ENCODE measurements around the gene PPFIA1. TPM values are rescaled to one million over a fixed set of nuclear protein-coding genes. Genes with fewer than 3 reads are reported as not detected.

The PPFIA1 gene
- total RNA-seq, 1 experiment from 2014 or later, result 63.4 TPM

DNA sequence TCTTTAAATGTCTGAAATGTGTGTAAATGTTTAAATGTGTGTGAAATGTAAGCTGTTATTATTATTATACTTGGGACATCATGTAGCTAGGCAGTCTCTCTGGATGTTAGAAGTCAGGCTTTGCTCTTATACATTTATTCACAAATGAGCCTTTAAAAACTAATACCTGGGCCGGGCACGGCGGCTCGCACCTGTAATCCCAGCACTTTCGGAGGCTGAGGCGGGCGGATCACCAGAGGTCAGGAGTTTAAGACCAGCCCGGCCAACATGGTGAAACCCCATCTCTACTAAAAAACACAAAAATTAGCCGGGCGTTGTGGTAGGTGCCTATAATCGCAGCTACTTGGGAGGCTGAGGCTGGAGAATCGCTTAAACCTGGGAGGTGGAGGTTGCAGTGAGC lies 106.1 kb downstream of the PPFIA1 start:
- Histone ChIP-seq H2AFZ (ENCODE audit: low read length) (no peak overlapping the region), H3K14ac (ENCODE audit: insufficient read depth, low read length) (no peak overlapping the region), H3K56ac (ENCODE audit: insufficient read length, low read depth, low read length) (no peak overlapping the region), H2BK15ac (ENCODE audit: low read depth, low read length) (no peak overlapping the region), H2BK12ac (ENCODE audit: insufficient read length, low read depth, low read length) (no peak overlapping the region), H4K5ac (ENCODE audit: insufficient read length, low read depth, low read length) (no peak overlapping the region), H3K4me1 (ENCODE audit: insufficient read depth, low read length) (no peaks in the 10 kb centered on the region), H2BK5ac (ENCODE audit: insufficient read length, low read length) (no peak overlapping the region), H3K4ac (ENCODE audit: low read depth, low read length) (no peak overlapping the region), H3K79me1 (ENCODE audit: insufficient read depth, low read depth, low read length, poor library complexity, severe bottlenecking) (no peaks in the 10 kb centered on the region), H4K8ac (replicated peaks; ENCODE audit: insufficient read length, low read depth, low read length) (no peak overlapping the region), H3T11ph (ENCODE audit: low read length) (no peak overlapping the region), H3K23ac (ENCODE audit: insufficient read length, low read depth, low read length) (no peak overlapping the region), H3K4me2 (ENCODE audit: insufficient read depth, insufficient read length, low read length) (no peak overlapping the region), H3K27ac (ENCODE audit: insufficient read length, low read depth, low read length) (no peak overlapping the region), H2BK20ac (ENCODE audit: low read depth, low read length, poor library complexity, severe bottlenecking) (no peak overlapping the region), H3K23me2 (ENCODE audit: insufficient read length, low read depth, low read length, poor library complexity, severe bottlenecking) (no peaks in the 10 kb centered on the region), H3K18ac (ENCODE audit: insufficient read length, low read depth, low read length) (no peak overlapping the region), H3K9me3 (ENCODE audit: control insufficient read depth, low read depth, low read length) (no peaks in the 10 kb centered on the region), H2BK120ac (ENCODE audit: low read depth, low read length, poor library complexity, severe bottlenecking) (no peak overlapping the region), H3K79me2 (ENCODE audit: insufficient read depth, low read length) (no peaks in the 10 kb centered on the region), H4K91ac (ENCODE audit: insufficient read length, low read depth, low read length) (no peak overlapping the region), H2AK5ac (ENCODE audit: insufficient read length, low read length) (no peak overlapping the region), H3K9ac (ENCODE audit: extremely low read depth, insufficient read length, low read length) (no peak overlapping the region), H3K27me3 (ENCODE audit: insufficient read depth, low read length) (no peaks in the 10 kb centered on the region), H4K20me1 (ENCODE audit: control insufficient read depth, insufficient read depth, insufficient read length) (no peaks in the 10 kb centered on the region)
- DNase-seq, result no peak
- no peak overlapping the region for H3K27ac Mint-ChIP-seq
- H3K9me3 Mint-ChIP-seq, result no peaks in the 10 kb centered on the region
- H3K4me1 Mint-ChIP-seq, result peaks cover 4% of the 10 kb centered on the region in 2 experiments
- peaks cover 31 to 81% (median 36%) of the 10 kb centered on the region in 3 experiments; a peak in 6 of 7 replicates for H3K36me3 Mint-ChIP-seq (ENCODE audit: insufficient read depth in 1 of 3, low read depth in 3 of 3)
- WGBS (ENCODE audit: extremely low coverage, insufficient read length, low lambda C conversion rate), result no CpG with 5 or more reads among the region's 12 CpGs
- TF ChIP-seq, protein P1, sequence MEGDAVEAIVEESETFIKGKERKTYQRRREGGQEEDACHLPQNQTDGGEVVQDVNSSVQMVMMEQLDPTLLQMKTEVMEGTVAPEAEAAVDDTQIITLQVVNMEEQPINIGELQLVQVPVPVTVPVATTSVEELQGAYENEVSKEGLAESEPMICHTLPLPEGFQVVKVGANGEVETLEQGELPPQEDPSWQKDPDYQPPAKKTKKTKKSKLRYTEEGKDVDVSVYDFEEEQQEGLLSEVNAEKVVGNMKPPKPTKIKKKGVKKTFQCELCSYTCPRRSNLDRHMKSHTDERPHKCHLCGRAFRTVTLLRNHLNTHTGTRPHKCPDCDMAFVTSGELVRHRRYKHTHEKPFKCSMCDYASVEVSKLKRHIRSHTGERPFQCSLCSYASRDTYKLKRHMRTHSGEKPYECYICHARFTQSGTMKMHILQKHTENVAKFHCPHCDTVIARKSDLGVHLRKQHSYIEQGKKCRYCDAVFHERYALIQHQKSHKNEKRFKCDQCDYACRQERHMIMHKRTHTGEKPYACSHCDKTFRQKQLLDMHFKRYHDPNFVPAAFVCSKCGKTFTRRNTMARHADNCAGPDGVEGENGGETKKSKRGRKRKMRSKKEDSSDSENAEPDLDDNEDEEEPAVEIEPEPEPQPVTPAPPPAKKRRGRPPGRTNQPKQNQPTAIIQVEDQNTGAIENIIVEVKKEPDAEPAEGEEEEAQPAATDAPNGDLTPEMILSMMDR (conservative IDR thresholded peaks at IDR 0.05), result no peak
- no peak overlapping the region for H3K4me3 Mint-ChIP-seq
- no peaks in the 10 kb centered on the region for H3K27me3 Mint-ChIP-seq (ENCODE audit: low read depth)

Data from H9 (cell line).